DMS153 treated with DMSO at 0.1 percent for 48 hours (cell line): Measurements from ENCODE around the gene EPHA8.

Experiments used
- DNase-seq: peaks from one replicate; lab custom pipeline; 2025; ENCODE audit not compliant: unreplicated experiment; lab: John Stamatoyannopoulos, UW

Gene EPHA8

GRCh38 chr1:22562584-22563583, at the start of gene EPHA8:
Gene EPHA8, plus strand, starts transcription at chr1:22563489. Its CDS starts 147 bp downstream, at chr1:22563636.
- DNase-seq, result no peak

- no peak for DNase-seq
Measured at GRCh38 chr1:22516906-22517571, 46.2 kb upstream of the EPHA8 start.

DNA sequence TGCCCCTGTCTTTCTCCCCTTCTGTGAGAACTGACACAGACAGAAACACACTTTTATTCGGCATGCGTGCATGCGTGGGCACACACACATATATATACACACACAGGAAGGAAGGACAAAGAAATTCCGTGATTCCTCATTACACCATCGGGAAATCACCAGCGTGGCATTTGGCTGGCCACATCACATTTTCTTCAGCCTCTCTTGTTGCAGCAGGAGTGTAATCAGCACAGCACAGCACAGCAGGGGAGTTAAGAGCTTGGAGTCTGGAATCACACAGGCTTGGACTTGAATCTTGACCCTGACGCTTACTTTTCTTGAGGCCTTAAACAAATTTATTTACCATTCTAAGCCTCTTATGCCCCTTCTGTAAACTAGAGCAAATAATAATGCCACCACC, 45.3 kb upstream of the EPHA8 start:
- DNase-seq, result no peak

DNA sequence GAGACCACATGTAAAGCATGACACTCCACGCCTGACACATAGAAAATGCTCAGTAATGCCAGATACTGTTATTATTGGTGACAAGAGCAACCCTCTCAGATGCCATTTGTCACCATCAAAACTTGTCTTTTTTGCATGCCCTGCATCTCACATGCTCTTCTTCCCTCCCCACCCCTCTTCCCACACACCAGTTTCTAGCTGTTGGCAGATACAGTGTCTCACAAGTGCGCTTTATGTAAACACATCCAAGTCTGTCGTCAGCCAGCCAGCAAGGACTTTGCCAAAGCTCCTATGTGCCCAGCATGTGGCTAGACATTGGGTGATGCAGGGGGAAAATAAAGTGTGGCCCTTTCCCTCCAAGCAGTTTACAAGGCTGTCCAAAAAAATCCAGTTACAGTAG, 44.9 kb upstream of the EPHA8 start:
- DNase-seq, result no peak

- no peak for DNase-seq
Measured at GRCh38 chr1:22520871-22521270, 42.4 kb upstream of the EPHA8 start.

DNA sequence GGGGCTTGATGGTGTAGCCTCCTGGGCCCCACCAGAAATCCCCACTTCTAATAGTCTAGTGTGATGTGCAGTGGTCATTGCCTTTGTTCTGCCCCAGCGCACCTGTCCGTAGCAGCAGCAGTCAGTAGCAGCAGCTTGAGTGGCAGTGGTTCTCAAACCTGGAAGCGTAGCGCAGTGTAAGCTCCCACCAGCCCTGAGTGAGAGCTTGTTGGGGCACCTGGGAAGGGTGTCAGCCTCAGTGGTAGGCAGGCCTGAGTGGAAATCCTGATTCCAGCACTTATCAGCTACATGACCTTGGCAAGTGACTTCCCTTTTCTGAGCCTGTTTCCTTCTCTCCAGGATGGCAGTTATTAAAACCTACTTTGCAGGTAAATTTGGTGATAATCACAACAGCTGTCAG, 41.6 kb upstream of the EPHA8 start:
- DNase-seq, result no peak

DNA sequence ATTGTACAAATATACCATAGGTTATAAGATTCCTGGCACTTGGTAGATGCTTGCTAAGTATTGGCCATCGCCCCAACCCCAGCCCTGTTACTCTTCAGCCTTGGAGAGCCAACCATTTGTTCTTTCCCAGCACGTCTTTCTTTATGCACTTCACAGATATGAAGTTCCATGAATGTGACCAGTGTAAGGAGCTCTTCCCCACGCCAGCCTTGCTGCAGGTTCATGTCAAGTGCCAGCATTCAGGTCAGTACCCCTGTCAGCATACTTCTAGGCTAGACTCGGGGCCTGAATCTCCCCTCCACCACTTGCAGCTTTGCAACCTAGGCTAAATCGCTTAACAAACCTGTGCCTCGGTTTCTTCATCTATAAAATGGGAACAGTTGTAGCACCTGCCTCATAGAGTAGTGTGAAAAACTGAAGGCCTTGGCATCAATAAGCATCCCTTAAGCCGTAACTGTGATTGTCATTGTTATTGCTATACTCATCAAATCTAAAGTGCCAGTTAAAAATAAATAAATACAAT, 41.0 kb upstream of the EPHA8 start:
- no peak for DNase-seq

DNA sequence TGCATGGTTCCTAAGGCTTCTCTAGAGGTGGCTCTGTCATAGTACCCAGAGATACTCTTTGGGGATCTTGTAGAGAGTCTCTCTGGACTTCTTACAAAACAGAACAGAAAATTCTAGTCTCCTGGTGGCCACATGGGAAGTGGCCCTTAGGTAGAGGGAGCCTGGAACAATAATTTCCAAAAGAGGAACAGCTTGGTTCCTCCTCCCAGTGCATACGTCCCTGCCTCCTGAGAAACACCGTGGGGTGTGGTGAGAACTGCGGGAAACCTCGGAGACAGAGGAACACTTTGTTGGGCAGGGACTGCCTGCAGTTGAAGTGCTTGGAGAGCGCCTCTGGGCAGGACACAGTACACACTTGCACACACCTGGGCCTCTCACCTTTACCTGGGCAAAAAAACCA, 38.8 kb upstream of the EPHA8 start:
- no peak for DNase-seq

DNA sequence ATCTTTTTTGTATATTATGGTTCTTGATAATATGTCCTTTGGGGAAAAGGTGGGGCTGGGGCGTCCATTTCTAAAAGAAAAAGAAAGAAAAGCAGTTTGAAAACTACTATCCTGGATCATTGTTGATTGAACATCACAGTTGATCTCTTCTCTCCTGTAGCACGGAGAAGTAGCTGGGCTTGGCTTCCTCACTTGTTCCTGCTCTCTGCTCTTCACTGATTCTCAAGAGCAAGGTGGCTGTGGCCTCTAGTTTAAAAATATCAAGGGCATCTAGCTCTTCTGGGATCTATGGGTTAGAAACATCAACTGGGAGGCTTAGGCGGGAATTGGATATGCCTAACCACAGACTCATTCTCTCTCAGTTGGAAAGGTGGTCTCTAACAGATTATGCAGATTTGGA, 38.1 kb upstream of the EPHA8 start:
- no peak for DNase-seq

GRCh38 chr1:22525646-22526045, 37.6 kb upstream of the EPHA8 start:
- DNase-seq, result no peak

DNA sequence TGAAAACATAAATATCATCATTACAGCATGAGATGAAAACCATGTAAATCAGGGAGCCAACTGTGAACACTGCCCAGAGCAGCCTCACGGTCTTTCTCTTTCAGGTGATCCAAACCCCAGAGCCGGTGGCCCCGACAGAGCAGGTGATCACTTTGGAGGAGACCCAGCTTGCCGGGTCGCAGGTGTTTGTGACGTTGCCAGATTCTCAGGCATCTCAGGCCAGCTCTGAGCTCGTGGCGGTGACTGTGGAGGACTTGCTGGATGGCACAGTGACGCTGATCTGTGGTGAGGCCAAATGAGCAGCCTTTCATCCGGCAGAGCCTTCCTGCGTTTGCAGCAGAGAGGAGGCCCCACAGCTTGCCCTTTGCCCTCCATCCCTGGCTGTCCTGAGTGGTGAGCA, 37.2 kb upstream of the EPHA8 start:
- no peak for DNase-seq

- no peak for DNase-seq
Measured at GRCh38 chr1:22526677-22527076, 36.6 kb upstream of the EPHA8 start.

- DNase-seq, result no peak
Measured at GRCh38 chr1:22527122-22527521, 36.2 kb upstream of the EPHA8 start.

DNA sequence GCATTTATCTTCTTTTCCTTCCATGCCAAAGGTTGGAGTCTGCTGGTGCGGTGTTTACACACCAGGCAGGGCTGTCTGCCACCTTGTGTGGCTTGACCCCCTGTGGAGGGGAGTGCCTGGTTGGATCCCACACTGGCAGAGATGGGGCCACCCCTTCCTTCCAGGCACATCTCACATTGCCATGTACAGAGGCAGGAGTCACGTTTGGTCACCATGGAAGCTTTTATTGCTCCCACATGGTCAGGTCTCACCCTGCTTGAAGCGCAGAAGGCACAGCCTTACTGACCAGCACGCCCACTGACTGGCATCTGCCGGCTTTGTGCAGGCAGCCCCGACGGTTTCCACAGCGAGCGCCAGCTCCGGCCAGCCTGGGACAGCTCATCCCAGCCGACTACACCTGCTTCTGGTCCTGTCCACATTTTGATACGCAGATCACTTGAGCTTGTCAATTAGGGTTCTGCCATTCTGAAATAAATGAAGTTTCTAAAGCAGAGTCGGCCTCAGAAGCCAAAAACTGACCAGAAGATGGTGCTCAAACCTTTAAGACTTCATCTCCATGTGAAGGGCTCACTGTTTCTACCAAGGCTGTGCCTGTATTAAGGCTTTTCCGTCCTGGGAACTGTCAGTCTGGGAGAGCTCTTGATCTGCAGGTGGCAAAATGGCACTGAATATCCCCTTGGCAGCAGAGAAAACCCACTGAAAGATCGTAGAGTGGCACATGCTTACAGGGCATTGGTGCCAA, 35.6 kb upstream of the EPHA8 start:
- peak; percentile 30 for DNase-seq

DNA sequence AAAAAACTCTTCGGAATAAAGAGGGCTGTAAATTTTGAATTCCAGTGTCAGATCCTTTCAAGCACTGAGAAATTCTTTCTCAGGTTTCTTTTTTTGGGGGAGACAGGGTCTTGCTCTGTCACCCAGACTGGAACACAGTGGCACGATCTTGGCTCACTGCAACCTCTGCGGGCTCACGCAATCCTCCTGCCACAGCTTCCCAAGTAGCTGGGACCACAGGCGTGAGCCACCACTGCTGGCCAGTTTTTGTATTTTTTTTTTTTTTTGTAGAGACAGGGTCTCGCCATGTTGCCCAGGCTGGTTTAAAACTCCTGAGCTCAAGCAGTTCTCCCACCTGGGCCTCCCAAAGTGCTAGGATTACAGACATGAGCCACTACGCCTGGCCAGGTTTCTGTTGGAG, 34.8 kb upstream of the EPHA8 start:
- DNase-seq, result no peak

DNA sequence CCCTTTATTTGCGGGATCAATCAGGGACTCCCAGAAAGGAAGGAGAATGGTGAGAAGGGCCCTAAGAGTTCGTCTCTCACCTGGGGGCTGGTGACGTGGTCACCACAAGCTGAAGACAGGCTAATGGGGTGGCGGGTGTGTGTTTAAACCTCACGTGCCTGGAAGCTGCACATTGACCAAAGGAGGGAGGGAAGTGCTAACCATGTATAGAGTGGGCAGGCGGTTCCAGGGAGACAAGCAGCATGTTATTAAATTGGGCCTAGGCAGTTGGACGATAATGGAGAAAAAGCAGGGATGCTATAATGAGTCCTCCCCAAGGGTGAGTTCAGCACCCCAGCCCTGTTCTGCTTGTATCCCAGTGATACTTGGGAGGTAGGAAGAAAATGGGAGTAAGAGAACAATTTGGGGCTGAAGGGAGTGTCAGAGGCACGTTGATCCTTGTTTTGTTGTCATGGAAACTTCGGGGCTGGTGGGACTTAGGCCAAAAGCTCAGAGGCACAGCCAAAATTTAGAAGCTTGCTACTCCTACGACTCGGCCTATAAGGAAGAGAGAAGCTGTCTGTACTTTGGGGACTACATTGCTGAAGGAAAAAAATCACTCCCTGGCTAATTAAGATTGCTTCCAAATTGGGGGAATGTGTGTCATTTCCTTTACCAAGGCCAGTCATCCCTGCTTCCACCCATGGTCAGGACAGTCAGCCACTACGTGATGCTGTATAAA, 33.2 kb upstream of the EPHA8 start:
- DNase-seq, result no peak

DNA sequence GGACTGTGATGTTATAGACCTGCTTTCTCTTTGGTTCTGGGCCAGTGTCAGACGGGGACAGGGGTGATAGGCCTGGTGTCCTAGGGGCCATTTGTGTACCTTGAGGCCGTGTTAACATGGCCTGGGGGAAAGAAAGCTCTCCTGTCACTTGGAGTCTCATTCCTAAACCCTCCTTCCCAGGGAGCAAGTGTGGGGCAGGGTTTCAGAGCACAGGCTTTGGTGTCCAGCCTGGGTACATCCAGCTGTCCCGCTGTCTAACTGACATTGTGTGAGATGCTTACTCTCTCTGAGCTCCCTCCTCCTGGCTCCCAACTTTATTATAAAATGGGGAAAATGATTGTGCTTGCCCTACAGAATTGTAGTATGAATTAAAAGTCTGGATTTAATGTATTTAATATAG, 32.6 kb upstream of the EPHA8 start:
- DNase-seq, result no peak

DNA sequence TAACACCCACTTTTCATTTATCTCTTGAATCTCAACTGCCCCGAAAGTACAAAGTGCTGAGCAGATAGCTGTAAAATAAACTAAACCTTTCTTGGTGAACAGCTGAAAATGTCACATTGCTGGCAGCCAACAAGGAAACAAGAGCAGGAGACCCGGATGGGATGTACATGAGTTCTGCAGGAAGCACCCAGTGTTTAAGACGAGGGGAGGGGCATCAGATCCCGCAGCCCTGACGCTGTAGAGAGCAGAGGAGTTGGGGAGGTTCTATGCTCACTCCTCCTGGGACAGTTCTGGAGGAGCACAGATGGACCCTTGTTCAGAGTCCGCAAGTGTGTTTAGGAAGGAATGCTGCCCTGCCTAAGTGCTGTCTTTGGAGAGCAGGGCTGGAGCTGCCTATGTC, 32.0 kb upstream of the EPHA8 start:
- no peak for DNase-seq

DNA sequence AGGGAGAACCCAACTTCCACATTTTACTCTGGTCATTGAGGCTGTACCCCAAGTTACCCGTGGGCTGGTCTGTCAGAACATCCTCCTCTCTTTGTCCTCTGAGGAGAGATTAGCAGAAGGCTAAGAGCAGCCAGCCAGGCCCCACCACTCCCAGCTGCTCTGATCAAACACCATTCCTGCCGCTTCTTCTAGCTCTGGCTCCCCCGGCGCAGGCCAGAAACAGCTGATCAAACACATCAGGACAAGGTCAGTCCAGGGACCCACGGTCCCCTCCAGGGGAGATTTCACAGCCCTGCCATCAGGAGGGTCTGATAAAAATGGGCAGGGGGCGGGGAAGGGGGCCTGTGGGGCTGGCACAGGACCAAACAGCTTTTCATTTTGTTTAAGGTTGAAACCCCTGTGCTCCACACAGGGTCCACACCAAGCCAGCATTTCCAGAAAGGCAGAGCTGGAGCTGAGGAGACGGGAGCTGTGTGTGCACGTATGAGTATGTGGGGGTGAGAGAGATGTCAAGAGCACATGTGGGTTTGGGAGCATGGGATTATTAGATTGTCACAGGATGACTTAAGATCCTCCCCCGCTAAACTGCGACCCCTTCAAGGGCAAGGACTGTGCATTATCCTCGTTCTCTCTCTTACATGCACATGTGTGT, 29.9 kb upstream of the EPHA8 start:
- DNase-seq, result no peak

DNA sequence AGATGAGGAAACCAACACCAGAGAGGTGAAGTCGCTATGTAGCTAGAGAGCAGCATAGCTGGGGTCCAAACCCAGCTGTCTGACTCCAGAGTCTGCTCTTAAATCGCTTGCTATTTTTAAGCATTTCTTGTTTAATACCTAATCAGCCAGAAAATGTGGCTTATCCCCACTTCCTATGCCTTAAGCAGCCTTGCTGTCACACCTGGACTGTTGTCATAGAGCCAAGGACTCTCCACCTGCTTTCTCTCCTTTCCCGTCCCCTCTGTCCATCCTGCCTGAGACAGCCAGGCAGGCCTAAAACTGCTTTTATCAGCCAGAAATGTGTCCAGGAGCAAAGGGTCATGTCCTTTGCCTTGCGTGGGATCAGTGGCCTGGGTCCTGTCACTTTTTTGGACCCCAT, 28.3 kb upstream of the EPHA8 start:
- DNase-seq, result no peak
